Measurements from ENCODE around the gene FGD5.

The FGD5 gene

GRCh38 chr3:14921811-14922705 is 103.3 kb downstream of the FGD5 start:
- TF ChIP-seq, protein P1, sequence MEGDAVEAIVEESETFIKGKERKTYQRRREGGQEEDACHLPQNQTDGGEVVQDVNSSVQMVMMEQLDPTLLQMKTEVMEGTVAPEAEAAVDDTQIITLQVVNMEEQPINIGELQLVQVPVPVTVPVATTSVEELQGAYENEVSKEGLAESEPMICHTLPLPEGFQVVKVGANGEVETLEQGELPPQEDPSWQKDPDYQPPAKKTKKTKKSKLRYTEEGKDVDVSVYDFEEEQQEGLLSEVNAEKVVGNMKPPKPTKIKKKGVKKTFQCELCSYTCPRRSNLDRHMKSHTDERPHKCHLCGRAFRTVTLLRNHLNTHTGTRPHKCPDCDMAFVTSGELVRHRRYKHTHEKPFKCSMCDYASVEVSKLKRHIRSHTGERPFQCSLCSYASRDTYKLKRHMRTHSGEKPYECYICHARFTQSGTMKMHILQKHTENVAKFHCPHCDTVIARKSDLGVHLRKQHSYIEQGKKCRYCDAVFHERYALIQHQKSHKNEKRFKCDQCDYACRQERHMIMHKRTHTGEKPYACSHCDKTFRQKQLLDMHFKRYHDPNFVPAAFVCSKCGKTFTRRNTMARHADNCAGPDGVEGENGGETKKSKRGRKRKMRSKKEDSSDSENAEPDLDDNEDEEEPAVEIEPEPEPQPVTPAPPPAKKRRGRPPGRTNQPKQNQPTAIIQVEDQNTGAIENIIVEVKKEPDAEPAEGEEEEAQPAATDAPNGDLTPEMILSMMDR (conservative IDR thresholded peaks at IDR 0.05): no peak
- H3K27ac ChIP-seq: no peak overlapping the region; the same call in 1 of the 2 replicates

GRCh38 chr3:14922863-14923262 is 104.1 kb downstream of the FGD5 start:
- TF ChIP-seq, protein P1 (conservative IDR thresholded peaks at IDR 0.05): no peak
- H3K27ac ChIP-seq: no peak overlapping the region

DNA sequence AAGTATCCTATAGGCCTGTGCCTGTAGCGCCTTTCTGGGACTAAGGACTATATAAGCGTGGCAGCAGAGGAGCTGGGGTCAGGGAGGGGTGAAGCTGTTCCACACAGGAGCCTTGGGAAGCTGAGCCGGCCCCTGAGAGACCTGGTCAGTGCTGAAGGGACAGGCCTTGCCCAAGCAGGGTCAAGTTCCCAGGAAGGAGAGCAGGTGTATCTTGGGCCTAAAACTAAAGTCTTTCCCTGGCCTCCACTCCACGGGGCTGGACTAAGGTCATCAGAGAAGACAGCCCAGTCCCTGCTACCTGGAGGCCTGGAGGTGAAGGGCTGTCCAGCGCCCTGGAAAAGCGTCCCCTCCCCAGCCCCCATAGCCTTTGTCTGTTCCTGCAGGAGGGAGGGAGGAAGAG is 104.7 kb downstream of the FGD5 start:
- TF ChIP-seq, protein P1 (conservative IDR thresholded peaks at IDR 0.05): no peak
- H3K27ac ChIP-seq: no peak overlapping the region

DNA sequence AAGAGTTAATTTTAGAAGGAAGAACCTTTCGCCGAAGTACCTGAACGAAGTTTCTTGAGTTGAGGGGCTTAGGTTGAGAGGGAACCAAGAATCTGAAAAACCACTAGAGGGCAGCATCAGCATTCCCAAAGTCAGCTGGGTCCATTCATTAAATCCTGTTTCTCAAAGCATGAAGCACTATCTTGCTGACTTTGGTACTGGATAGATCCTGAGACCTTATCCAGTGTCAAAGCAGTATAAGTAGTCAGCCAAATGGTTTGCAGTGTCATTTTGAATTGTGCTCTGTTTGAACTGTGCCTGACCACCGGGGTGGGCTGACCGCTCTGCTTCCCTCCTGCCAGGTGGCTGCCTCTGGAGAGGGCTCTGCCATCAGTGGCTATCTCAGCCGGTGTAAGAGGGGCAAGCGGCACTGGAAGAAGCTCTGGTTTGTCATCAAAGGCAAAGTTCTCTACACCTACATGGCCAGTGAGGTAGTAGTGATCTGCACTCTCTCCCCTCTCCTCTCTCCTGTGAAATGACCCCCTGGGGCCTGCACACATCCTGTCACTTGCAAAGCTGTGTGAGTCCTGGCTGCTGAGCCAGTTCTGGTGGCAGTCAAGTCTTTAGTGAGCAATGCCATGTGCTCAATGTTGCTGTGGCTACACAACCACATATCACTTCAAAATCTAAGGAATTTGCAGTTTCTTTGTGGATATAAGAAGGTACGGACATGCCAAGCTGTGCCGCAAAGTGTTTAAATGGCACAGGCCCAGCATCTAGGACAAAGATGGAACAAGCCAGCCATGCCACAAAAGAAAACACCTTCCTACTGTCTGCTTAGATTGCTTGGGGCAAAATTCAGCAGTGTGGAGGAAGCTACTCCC is 107.2 kb downstream of the FGD5 start:
- TF ChIP-seq, protein P1 (conservative IDR thresholded peaks at IDR 0.05): peak; percentile 90
- H3K27ac ChIP-seq: peak overlapping the region; percentile 44

DNA sequence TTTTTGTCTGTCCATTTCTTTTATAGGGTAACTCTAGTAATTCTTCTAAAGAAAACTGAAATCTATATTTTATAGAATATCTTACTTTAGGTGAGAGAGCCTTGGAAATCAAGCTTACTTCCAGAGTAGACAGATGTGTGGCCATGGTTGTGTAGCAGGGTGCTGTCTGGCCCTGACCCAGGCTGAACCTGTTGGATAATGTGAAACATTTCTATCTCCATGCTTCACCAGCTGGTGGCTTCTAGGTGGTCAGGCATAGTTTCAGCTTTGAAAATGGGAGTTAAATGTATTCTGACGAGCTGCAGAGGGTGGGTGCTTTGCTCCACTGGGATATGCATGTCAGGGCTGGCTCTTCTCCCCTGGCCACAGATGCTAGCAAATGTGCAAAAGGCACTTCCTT is 107.8 kb downstream of the FGD5 start:
- TF ChIP-seq, protein P1 (conservative IDR thresholded peaks at IDR 0.05): no peak
- peak overlapping the region; percentile 44 for H3K27ac ChIP-seq

GRCh38 chr3:14927308-14927707 is 108.5 kb downstream of the FGD5 start:
- peak overlapping the region; percentile 44 for H3K27ac ChIP-seq
- TF ChIP-seq, protein P1 (conservative IDR thresholded peaks at IDR 0.05): no peak
